ENCODE data around the gene PRR19. TPM values are rescaled to one million over a fixed set of nuclear protein-coding genes. Genes with fewer than 3 reads are reported as not detected.

The PRR19 gene
- total RNA-seq, 3 donors from 2014 or later, result 1.0 TPM; not detected in 2

DNA sequence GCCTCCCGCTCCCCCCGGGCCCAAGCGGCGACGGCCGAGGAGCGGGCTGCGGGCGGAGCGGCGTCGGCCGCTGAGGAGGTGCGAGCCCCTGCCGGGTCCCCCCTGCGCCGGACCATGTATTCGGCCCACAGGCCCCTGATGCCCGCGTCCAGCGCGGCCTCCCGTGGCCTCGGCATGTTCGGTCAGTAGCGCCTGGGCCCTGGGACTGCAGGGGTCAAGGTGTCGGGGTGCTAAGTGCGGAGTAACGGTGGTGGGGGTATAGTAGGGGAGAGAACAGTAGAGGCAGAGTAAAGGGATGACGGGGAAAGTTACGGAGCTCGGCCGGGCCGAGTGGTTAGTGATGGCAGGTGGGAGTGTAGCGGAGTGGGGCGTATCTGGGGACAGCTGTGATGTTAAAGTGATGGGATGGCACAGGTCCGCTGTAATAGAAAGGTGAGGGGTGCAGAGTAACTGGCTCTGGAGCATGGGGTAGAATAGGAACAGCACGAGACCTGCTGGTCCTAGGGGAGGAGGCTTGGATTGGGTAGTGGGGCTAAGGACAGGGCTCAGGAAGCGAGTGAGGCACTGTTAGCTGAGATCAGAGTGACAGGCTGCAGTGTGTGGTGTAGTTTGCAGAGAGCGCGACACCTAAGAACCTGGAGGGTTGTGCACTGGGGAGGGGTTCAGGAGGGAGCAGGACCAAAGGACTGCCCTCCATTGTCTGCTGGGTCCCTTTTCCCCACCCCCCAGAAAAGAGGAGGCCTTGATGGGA, 17.2 kb upstream of the PRR19 start:
- Histone ChIP-seq H3K4me3 (no peak overlapping the region), H3K36me3 (ENCODE audit: low read depth) (no peaks in the 10 kb centered on the region), H3K4me1 (ENCODE audit: low read depth) (peaks cover 39% of the 10 kb centered on the region), H3K9me3 (no peaks in the 10 kb centered on the region)
- intact Hi-C loops (cut with DNase I, micrococcal nuclease), result loop anchor here in 1 of 2 donors (5.0 kb wide), 1 partner anchor 37 kb away; no protein-coding TSS in a partner anchor
- DNase-seq (peak in 1 of 3 donors; percentile 64), ATAC-seq (no peak)
- TF ChIP-seq CTCF (IDR thresholded peaks at IDR 0.05), result no peak

DNA sequence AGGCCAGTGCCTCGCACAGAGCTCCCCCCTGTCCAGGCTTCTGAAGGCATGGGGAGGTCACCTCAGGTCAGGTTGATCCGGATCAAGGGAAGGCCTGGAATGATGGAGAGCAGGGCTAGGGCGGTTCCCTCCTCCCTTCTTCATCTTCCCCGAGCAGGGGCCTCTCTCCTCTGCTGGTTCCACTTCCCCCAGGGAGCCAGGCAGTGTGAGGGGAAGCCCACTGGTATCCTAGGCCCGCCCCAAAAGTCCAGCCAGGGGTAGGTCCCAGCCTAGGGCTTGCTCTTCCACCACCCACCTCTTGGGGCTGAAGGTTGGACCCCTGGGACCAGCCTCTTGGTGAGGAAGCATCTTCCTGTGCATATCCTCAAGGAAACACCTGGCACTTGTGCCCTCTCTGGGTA, 16.4 kb upstream of the PRR19 start:
- Histone ChIP-seq H3K4me1 (ENCODE audit: low read depth) (peaks cover 39% of the 10 kb centered on the region), H3K4me3 (no peak overlapping the region), H3K9me3 (no peaks in the 10 kb centered on the region), H3K36me3 (ENCODE audit: low read depth) (no peaks in the 10 kb centered on the region)
- no peak for TF ChIP-seq CTCF (IDR thresholded peaks at IDR 0.05)
- ATAC-seq, result no peak
- DNase-seq, result no peak
- intact Hi-C loops (cut with DNase I, micrococcal nuclease), result no loop called here

GRCh38 chr19:42285988-42286348, 16.0 kb upstream of the PRR19 start:
- H3K4me1 ChIP-seq (ENCODE audit: low read depth), result peaks cover 38% of the 10 kb centered on the region
- ATAC-seq, result no peak
- no peak for DNase-seq
- H3K36me3 ChIP-seq (ENCODE audit: low read depth), result peaks cover 3% of the 10 kb centered on the region
- no peak for TF ChIP-seq CTCF (IDR thresholded peaks at IDR 0.05)
- H3K4me3 ChIP-seq, result no peak overlapping the region
- intact Hi-C loops (cut with DNase I, micrococcal nuclease), result no loop called here
- H3K9me3 ChIP-seq, result no peaks in the 10 kb centered on the region

DNA sequence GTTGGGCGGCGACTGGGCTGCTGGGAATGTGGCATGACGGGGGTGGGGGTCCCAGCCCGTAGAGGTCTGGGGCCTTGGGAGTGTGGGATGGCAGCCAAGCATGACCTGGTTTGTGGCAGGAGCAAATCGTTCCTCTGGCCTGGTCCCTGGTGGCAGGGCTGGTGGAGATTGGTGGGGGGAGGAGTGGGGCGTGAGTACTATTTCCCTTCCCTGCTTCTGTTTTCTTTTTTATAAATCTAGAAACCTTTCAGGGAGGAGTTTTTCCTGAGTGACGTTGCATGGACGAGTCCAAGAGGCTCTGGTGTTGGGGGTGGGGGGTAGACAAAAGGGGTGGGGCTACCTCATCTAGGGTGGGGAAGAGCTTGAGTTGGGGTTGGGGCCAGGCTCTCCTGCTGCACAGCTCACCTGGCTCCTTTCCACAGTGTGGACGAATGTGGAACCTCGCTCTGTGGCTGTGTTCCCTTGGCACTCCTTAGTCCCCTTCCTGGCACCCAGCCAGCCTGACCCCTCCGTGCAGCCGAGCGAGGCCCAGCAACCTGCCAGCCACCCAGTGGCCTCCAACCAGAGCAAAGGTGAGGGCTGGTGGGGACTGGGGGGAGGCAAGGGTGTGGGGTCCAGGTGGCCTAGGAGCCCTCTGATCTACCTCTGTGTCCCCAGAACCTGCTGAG, 15.4 kb upstream of the PRR19 start:
- peaks cover 38% of the 10 kb centered on the region for H3K4me1 ChIP-seq (ENCODE audit: low read depth)
- no peak overlapping the region for H3K4me3 ChIP-seq
- peaks cover 3% of the 10 kb centered on the region for H3K36me3 ChIP-seq (ENCODE audit: low read depth)
- no peak for TF ChIP-seq CTCF (IDR thresholded peaks at IDR 0.05)
- intact Hi-C loops (cut with DNase I, micrococcal nuclease), result no loop called here
- DNase-seq, result peak in 1 of 3 donors; percentile 56
- ATAC-seq, result no peak
- H3K9me3 ChIP-seq, result no peaks in the 10 kb centered on the region

DNA sequence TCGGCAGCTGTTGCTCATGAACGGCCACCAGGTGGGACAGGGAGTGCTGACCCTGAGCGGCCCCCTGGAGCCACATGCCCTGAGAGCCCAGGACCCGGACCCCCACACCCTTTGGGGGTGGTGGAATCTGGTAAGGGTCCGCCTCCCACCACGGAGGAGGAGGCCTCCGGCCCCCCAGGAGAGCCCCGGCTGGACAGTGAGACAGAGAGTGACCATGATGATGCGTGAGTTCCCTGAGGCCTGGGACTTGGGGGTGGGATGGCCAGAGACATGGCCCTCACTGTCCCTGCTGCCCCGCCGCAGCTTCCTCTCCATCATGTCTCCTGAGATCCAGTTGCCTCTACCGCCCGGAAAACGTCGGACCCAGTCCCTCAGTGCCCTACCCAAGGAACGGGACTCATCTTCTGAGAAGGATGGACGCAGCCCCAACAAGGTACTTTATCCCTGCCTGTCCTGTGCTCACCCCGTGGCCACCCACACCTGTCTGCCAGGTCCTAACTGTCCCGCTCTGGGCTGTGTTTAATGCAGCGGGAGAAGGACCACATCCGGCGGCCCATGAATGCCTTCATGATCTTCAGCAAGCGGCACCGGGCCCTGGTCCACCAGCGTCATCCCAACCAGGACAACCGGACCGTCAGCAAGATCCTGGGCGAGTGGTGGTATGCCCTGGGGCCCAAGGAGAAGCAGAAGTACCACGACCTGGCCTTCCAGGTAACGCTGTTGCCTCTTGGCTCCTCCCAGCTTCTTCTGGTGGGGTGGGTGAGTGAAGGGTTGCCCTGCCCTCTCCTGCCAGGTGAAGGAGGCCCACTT, 14.7 kb upstream of the PRR19 start:
- peaks cover 31% of the 10 kb centered on the region for H3K4me1 ChIP-seq (ENCODE audit: low read depth)
- intact Hi-C loops (cut with DNase I, micrococcal nuclease), result no loop called here
- H3K9me3 ChIP-seq, result no peaks in the 10 kb centered on the region
- DNase-seq (no peak), ATAC-seq (no peak)
- TF ChIP-seq CTCF (IDR thresholded peaks at IDR 0.05), result no peak
- no peak overlapping the region for H3K4me3 ChIP-seq
- peaks cover 3% of the 10 kb centered on the region for H3K36me3 ChIP-seq (ENCODE audit: low read depth)

Data from mucosa of descending colon (tissue), 3 donors.